LNCAP (cell line): ENCODE measurements around the gene RIMS3.

Source experiments
- CTCF ChIP-seq: fragments of 450-650 bp; IDR thresholded peaks from 2 replicates; pipeline ENCODE4 v1.5.1; 2017; ENCODE audit warnings: mild to moderate bottlenecking

Gene RIMS3

GRCh38 chr1:40610156-40610555 is 55.3 kb downstream of the RIMS3 start:
- TF ChIP-seq CTCF: no peak

- no peak for TF ChIP-seq CTCF
Measured at GRCh38 chr1:40607921-40608320, 57.6 kb downstream of the RIMS3 start.

- no peak for TF ChIP-seq CTCF
Measured at GRCh38 chr1:40606978-40607377, 58.5 kb downstream of the RIMS3 start.

GRCh38 chr1:40606194-40606593 is 59.3 kb downstream of the RIMS3 start:
- TF ChIP-seq CTCF: no peak

GRCh38 chr1:40599926-40600325 is 65.6 kb downstream of the RIMS3 start:
- no peak for TF ChIP-seq CTCF

GRCh38 chr1:40595623-40596022 is 69.9 kb downstream of the RIMS3 start:
- no peak for TF ChIP-seq CTCF

- TF ChIP-seq CTCF: no peak
Measured at GRCh38 chr1:40594187-40594531, 71.3 kb downstream of the RIMS3 start.

- no peak for TF ChIP-seq CTCF
Measured at GRCh38 chr1:40593449-40594186, 71.9 kb downstream of the RIMS3 start.
